ENCODE measurements around the gene CA6. TPM values are rescaled to one million over a fixed set of nuclear protein-coding genes. Genes with fewer than 3 reads are reported as not detected.

Gene CA6
- total and polyA plus RNA-seq, 2 donors (not counting 1 experiment from before 2014, with no cell fraction given): not detected

DNA sequence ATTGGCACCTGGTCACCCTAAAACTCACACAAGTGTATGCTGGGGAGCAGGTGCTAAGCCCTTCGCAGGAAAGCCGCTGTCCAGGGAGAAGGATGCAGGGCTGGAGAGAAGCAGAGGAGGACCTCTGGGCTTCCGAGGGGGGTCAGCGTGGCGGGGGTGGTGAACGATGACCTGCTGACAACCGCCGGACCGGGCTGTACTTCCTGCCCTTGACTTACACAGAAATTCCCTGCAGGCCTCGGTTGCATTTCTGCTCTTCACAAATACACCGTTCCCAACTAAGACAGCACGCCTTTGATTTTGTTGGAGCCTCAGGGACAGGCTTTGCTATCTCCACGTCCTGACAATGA lies 42.9 kb downstream of the CA6 start:
- Histone ChIP-seq H3K27ac (ENCODE audit: low read length in 2 of 2) (no peak overlapping the region), H3K36me3 (replicated peaks in 1 of 2; ENCODE audit: control extremely low read depth in 1 of 2, control insufficient read depth in 1 of 2, extremely low read depth in 1 of 2, insufficient read depth in 2 of 2, low read length in 1 of 2) (no peaks in the 10 kb centered on the region), H3K9me3 (ENCODE audit: control extremely low read depth in 1 of 3, control insufficient read depth in 2 of 3, insufficient read depth in 1 of 3, low read length in 2 of 3) (no peaks in the 10 kb centered on the region), H3K4me3 (ENCODE audit: control extremely low read depth in 1 of 5, extremely low read depth in 1 of 5, insufficient read depth in 1 of 5, low read depth in 2 of 5, low read length in 4 of 5) (no peak overlapping the region), H3K4me1 (ENCODE audit: control insufficient read depth in 2 of 2, insufficient read depth in 2 of 2, low read length in 2 of 2) (peaks cover 5 to 15% of the 10 kb centered on the region in 2 donors), H3K9ac (ENCODE audit: low read length) (no peak overlapping the region), H4K20me1 (ENCODE audit: control insufficient read depth, insufficient read depth, low read length, poor library complexity, severe bottlenecking) (no peaks in the 10 kb centered on the region), H2AFZ (ENCODE audit: insufficient read depth, low read depth, low read length, poor library complexity, severe bottlenecking) (no peak overlapping the region), H3K27me3 (replicated peaks in 1 of 4; ENCODE audit: control extremely low read depth in 1 of 4, control insufficient read depth in 3 of 4, insufficient read depth in 4 of 4, low read length in 3 of 4) (peaks cover 0 to 4% (median 0%) of the 10 kb centered on the region in 4 experiments), H3K4me2 (replicated peaks; ENCODE audit: low read depth, low read length, poor library complexity, severe bottlenecking) (no peak overlapping the region), H3K79me2 (ENCODE audit: control insufficient read depth, insufficient read depth, low read length) (no peaks in the 10 kb centered on the region)
- Mint-ChIP-seq H3K4me3 (no peak overlapping the region), H3K9me3 (ENCODE audit: insufficient read depth) (no peaks in the 10 kb centered on the region), H3K4me1 (peaks cover 9% of the 10 kb centered on the region), H3K27me3 (peaks cover 19% of the 10 kb centered on the region), H3K27ac (no peak overlapping the region)
- no peak for ATAC-seq (ENCODE audit: low read depth)
- ChIA-PET CTCF (interaction anchor here (0.5 to 3.0 kb wide), 11 partner anchors 16 to 129 kb away, joined by 3 to 16 read pairs (median 5); no protein-coding TSS in a partner anchor), POLR2A (interaction anchor here (0.5 kb wide), 1 partner anchor 19 kb away, joined by 9 read pairs; no protein-coding TSS in a partner anchor)
- DNase-seq: no peak
- intact Hi-C loops (cut with micrococcal nuclease): loop anchor here (1.0 to 2.0 kb wide), 4 partner anchors 17 to 129 kb away; no protein-coding TSS in a partner anchor
- TF ChIP-seq EZH2 (IDR thresholded peaks at IDR 0.05; ENCODE audit: borderline replicate concordance, insufficient read depth, low read depth, low read length, poor library complexity, severe bottlenecking) (no peak), CTCF (IDR thresholded peaks at IDR 0.05) (no peak)
- WGBS (ENCODE audit: insufficient coverage): 92% methylated on average over 12 of the region's 13 CpGs

DNA sequence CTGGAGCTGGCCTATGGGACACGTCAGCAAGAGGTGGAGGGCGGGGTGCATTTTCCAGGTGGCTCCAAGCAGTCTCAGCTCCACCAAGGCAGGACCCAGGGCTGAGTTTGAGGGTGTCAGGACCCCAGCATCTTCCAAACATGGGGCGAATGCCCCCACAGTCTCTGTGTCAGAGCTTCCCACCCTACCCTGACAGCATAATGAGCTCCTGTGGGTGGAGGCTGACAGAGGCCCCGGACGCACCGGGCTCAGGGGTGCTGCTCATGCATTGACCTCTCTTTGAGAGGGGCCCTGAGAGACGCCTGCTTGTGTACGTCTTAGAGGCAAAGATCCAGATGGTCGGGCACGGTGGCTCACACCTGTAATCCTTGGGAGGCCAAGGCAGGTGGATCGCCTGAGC lies 43.4 kb downstream of the CA6 start:
- no peak for TF ChIP-seq EZH2 (IDR thresholded peaks at IDR 0.05; ENCODE audit: borderline replicate concordance, insufficient read depth, low read depth, low read length, poor library complexity, severe bottlenecking)
- no peak for TF ChIP-seq CTCF (IDR thresholded peaks at IDR 0.05)
- no peak overlapping the region for H3K27ac Mint-ChIP-seq
- 94% methylated on average over 11 of the region's 11 CpGs for WGBS (ENCODE audit: insufficient coverage)
- Histone ChIP-seq H3K4me3 (ENCODE audit: control extremely low read depth in 1 of 5, extremely low read depth in 1 of 5, insufficient read depth in 1 of 5, low read depth in 2 of 5, low read length in 4 of 5) (no peak overlapping the region), H3K36me3 (replicated peaks in 1 of 2; ENCODE audit: control extremely low read depth in 1 of 2, control insufficient read depth in 1 of 2, extremely low read depth in 1 of 2, insufficient read depth in 2 of 2, low read length in 1 of 2) (no peaks in the 10 kb centered on the region), H3K27ac (ENCODE audit: low read length in 2 of 2) (no peak overlapping the region), H3K4me1 (ENCODE audit: control insufficient read depth in 2 of 2, insufficient read depth in 2 of 2, low read length in 2 of 2) (peaks cover 5 to 15% of the 10 kb centered on the region in 2 donors), H3K27me3 (replicated peaks in 1 of 4; ENCODE audit: control extremely low read depth in 1 of 4, control insufficient read depth in 3 of 4, insufficient read depth in 4 of 4, low read length in 3 of 4) (peaks cover 0 to 4% (median 0%) of the 10 kb centered on the region in 4 experiments), H3K9ac (ENCODE audit: low read length) (no peak overlapping the region), H4K20me1 (ENCODE audit: control insufficient read depth, insufficient read depth, low read length, poor library complexity, severe bottlenecking) (no peaks in the 10 kb centered on the region), H3K9me3 (ENCODE audit: control extremely low read depth in 1 of 3, control insufficient read depth in 2 of 3, insufficient read depth in 1 of 3, low read length in 2 of 3) (no peaks in the 10 kb centered on the region), H3K4me2 (replicated peaks; ENCODE audit: low read depth, low read length, poor library complexity, severe bottlenecking) (no peak overlapping the region), H3K79me2 (ENCODE audit: control insufficient read depth, insufficient read depth, low read length) (no peaks in the 10 kb centered on the region), H2AFZ (ENCODE audit: insufficient read depth, low read depth, low read length, poor library complexity, severe bottlenecking) (no peak overlapping the region)
- intact Hi-C loops (cut with micrococcal nuclease): loop anchor here (2.0 kb wide), 1 partner anchor 112 kb away; no protein-coding TSS in a partner anchor
- no peak for ATAC-seq (ENCODE audit: low read depth)
- no peaks in the 10 kb centered on the region for H3K9me3 Mint-ChIP-seq (ENCODE audit: insufficient read depth)
- no peak for DNase-seq
- ChIA-PET CTCF (interaction anchor here (0.5 to 3.0 kb wide), 12 partner anchors 16 to 130 kb away, joined by 3 to 16 read pairs (median 4); no protein-coding TSS in a partner anchor), POLR2A (interaction anchor here (0.5 kb wide), 1 partner anchor 19 kb away, joined by 9 read pairs; no protein-coding TSS in a partner anchor)
- H3K27me3 Mint-ChIP-seq: peaks cover 19% of the 10 kb centered on the region
- H3K4me1 Mint-ChIP-seq: peaks cover 9% of the 10 kb centered on the region
- H3K4me3 Mint-ChIP-seq: no peak overlapping the region
